Measurements from ENCODE around the gene SPSB1.

Gene SPSB1

GRCh38 chr1:9371951-9372350 is 79.3 kb downstream of the SPSB1 start:
- H3K4me3 ChIP-seq (ENCODE audit: low read depth, low read length) = no peak overlapping the region
- DNase-seq (ENCODE audit: low read depth) = no peak
- TF ChIP-seq, protein P1, sequence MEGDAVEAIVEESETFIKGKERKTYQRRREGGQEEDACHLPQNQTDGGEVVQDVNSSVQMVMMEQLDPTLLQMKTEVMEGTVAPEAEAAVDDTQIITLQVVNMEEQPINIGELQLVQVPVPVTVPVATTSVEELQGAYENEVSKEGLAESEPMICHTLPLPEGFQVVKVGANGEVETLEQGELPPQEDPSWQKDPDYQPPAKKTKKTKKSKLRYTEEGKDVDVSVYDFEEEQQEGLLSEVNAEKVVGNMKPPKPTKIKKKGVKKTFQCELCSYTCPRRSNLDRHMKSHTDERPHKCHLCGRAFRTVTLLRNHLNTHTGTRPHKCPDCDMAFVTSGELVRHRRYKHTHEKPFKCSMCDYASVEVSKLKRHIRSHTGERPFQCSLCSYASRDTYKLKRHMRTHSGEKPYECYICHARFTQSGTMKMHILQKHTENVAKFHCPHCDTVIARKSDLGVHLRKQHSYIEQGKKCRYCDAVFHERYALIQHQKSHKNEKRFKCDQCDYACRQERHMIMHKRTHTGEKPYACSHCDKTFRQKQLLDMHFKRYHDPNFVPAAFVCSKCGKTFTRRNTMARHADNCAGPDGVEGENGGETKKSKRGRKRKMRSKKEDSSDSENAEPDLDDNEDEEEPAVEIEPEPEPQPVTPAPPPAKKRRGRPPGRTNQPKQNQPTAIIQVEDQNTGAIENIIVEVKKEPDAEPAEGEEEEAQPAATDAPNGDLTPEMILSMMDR (conservative IDR thresholded peaks at IDR 0.05; ENCODE audit: low read depth, low read length) = no peak

DNA sequence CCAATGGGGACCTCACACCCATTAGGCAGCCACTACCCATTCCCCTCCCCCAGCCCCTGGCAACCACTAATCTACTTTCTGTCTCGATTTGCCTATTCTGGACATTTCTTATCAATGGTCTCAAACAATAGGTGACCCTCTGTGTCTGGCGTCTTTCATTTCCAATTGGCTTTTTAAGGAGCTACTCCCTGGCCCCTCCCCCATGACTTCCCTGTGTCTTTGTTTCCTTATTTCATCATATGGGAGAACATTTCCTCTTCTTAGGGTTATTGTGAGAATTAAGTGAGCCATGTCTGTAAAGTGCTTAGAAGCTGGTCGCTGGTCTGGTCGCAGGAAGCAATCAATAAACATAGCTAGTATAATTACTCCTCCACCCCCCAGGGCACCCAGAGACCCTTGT is 80.9 kb downstream of the SPSB1 start:
- TF ChIP-seq, protein P1 (conservative IDR thresholded peaks at IDR 0.05; ENCODE audit: low read depth, low read length) = no peak
- DNase-seq (ENCODE audit: low read depth) = no peak
- no peak overlapping the region for H3K4me3 ChIP-seq (ENCODE audit: low read depth, low read length)

GRCh38 chr1:9374748-9375341 is 82.2 kb downstream of the SPSB1 start:
- H3K4me3 ChIP-seq (ENCODE audit: low read depth, low read length) = no peak overlapping the region
- TF ChIP-seq, protein P1 (conservative IDR thresholded peaks at IDR 0.05; ENCODE audit: low read depth, low read length) = no peak
- DNase-seq (ENCODE audit: low read depth) = no peak

GRCh38 chr1:9375912-9376311 is 83.2 kb downstream of the SPSB1 start:
- peak; percentile 62 for DNase-seq (ENCODE audit: low read depth)
- H3K4me3 ChIP-seq (ENCODE audit: low read depth, low read length) = no peak overlapping the region
- TF ChIP-seq, protein P1 (conservative IDR thresholded peaks at IDR 0.05; ENCODE audit: low read depth, low read length) = no peak

DNA sequence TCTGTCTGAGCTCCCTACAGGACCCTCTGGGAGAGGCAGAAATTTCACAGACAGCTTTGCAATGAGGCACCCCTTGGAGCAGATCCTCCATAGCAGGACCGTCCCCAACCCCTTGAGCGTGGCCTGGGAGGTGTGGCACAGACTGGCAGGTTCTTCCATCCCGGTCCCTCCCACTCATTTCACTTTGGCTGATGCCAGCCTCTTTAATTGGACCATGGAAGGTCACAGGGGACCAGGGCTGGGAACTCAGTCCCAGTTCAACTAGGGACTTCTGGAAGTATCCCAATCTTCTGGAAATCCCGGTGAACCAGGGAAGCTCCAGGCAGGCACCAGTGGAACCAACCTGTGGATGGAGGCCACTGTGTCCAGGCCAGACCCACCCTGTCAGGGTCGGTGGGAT is 83.7 kb downstream of the SPSB1 start:
- H3K4me3 ChIP-seq (ENCODE audit: low read depth, low read length) = no peak overlapping the region
- TF ChIP-seq, protein P1 (conservative IDR thresholded peaks at IDR 0.05; ENCODE audit: low read depth, low read length) = no peak
- DNase-seq (ENCODE audit: low read depth) = peak; percentile 24

GRCh38 chr1:9376886-9377333 is 84.2 kb downstream of the SPSB1 start:
- TF ChIP-seq, protein P1 (conservative IDR thresholded peaks at IDR 0.05; ENCODE audit: low read depth, low read length) = no peak
- DNase-seq (ENCODE audit: low read depth) = peak; percentile 41
- no peak overlapping the region for H3K4me3 ChIP-seq (ENCODE audit: low read depth, low read length)

DNA sequence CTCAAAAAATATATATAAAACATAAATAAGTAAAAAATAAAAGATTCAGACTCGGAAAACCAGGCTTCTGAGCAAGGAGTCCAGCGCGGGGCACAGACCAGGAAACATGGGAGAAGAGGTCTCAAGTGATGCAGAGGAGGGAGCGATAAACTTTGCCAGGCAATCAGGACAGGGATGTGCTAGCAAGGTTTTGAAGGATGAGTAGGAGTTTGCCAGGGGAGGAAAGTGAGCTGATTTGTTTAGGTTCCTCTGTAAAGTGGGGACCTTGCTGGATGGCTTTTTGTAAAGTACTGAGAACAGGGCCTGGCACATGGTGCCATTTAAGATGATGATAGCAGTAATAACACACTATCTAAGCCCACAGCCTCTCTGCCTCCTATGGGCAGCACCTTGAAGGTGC is 86.1 kb downstream of the SPSB1 start:
- no peak overlapping the region for H3K4me3 ChIP-seq (ENCODE audit: low read depth, low read length)
- TF ChIP-seq, protein P1 (conservative IDR thresholded peaks at IDR 0.05; ENCODE audit: low read depth, low read length) = no peak
- no peak for DNase-seq (ENCODE audit: low read depth)
